HepG2 (cell line): ENCODE measurements around the gene PRSS53.

Experiments
- E2F1 ChIP-seq: sonication (generic); formaldehyde crosslinking; IDR thresholded peaks from 2 replicates; pipeline ENCODE4 v1.5.0; 2020; ENCODE audit warnings: missing genetic modification reagents
- HDAC1 ChIP-seq: sonication (generic); formaldehyde crosslinking; IDR thresholded peaks from 2 replicates; pipeline ENCODE4 v1.5.1; 2020; ENCODE audit warnings: mild to moderate bottlenecking, missing genetic modification reagents
- HOXA9 ChIP-seq: sonication (generic); formaldehyde crosslinking; IDR thresholded peaks from 2 replicates; pipeline ENCODE4 v1.8.1; 2022; ENCODE audit warnings: missing genetic modification reagents, mild to moderate bottlenecking, moderate library complexity, borderline replicate concordance
- RARA ChIP-seq: IDR thresholded peaks from 2 replicates; pipeline ENCODE4 v1.6.1; 2016; ENCODE audit warnings: missing genetic modification reagents, missing compliant biosample characterization
- ZBTB7A ChIP-seq: sonication (generic); formaldehyde crosslinking; IDR thresholded peaks from 2 replicates; pipeline ENCODE4 v1.8.0; 2022; ENCODE audit warnings: mild to moderate bottlenecking, missing genetic modification reagents
- ZKSCAN8 ChIP-seq: IDR thresholded peaks from 2 replicates; pipeline ENCODE4 v1.6.1; 2016; ENCODE audit warnings: borderline replicate concordance, missing genetic modification reagents, missing compliant biosample characterization
- ZNF281 ChIP-seq: sonication (generic); formaldehyde crosslinking; IDR thresholded peaks from 2 replicates; pipeline ENCODE4 v1.4.0; 2020; ENCODE audit warnings: missing genetic modification reagents, borderline replicate concordance
- ZNF292 ChIP-seq: sonication (generic); formaldehyde crosslinking; IDR thresholded peaks from 2 replicates; pipeline ENCODE4 v1.8.1; 2022; ENCODE audit warnings: mild to moderate bottlenecking, low read depth, missing genetic modification reagents, borderline replicate concordance
- ZNF605 ChIP-seq: sonication (generic); formaldehyde crosslinking; IDR thresholded peaks from 2 replicates; pipeline ENCODE4 v1.8.0; 2022; ENCODE audit warnings: mild to moderate bottlenecking, missing genetic modification reagents
- TF ChIP-seq, protein P1 (sequence below), 2 experiments: IDR thresholded peaks; 2 replicates each; pipeline ENCODE4 v1.6.1; 2011 to 2012; ENCODE audit warnings: low read length in 2 of 2, borderline replicate concordance in 1 of 2, low read depth in 1 of 2, mild to moderate bottlenecking in 1 of 2, moderate library complexity in 1 of 2
- TF ChIP-seq, protein P2 (sequence below): sonication (generic); formaldehyde crosslinking; IDR thresholded peaks from 2 replicates; pipeline ENCODE4 v1.5.0; 2020; ENCODE audit warnings: mild to moderate bottlenecking, missing genetic modification reagents, moderate library complexity

GRCh38 chr16:31133046-31133501, 44.3 kb upstream of the PRSS53 start:
- TF ChIP-seq HDAC1 (CRISPR knock-in tag) (no peak), RARA (CRISPR knock-in tag) (no peak), ZNF605 (no peak), ZNF292 (CRISPR knock-in tag) (no peak), ZNF281 (CRISPR knock-in tag) (no peak), E2F1 (CRISPR knock-in tag) (no peak), ZBTB7A (CRISPR knock-in tag) (no peak), ZKSCAN8 (CRISPR knock-in tag) (no peak), HOXA9 (CRISPR knock-in tag) (no peak)
- TF ChIP-seq, protein P1, sequence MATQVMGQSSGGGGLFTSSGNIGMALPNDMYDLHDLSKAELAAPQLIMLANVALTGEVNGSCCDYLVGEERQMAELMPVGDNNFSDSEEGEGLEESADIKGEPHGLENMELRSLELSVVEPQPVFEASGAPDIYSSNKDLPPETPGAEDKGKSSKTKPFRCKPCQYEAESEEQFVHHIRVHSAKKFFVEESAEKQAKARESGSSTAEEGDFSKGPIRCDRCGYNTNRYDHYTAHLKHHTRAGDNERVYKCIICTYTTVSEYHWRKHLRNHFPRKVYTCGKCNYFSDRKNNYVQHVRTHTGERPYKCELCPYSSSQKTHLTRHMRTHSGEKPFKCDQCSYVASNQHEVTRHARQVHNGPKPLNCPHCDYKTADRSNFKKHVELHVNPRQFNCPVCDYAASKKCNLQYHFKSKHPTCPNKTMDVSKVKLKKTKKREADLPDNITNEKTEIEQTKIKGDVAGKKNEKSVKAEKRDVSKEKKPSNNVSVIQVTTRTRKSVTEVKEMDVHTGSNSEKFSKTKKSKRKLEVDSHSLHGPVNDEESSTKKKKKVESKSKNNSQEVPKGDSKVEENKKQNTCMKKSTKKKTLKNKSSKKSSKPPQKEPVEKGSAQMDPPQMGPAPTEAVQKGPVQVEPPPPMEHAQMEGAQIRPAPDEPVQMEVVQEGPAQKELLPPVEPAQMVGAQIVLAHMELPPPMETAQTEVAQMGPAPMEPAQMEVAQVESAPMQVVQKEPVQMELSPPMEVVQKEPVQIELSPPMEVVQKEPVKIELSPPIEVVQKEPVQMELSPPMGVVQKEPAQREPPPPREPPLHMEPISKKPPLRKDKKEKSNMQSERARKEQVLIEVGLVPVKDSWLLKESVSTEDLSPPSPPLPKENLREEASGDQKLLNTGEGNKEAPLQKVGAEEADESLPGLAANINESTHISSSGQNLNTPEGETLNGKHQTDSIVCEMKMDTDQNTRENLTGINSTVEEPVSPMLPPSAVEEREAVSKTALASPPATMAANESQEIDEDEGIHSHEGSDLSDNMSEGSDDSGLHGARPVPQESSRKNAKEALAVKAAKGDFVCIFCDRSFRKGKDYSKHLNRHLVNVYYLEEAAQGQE (IDR thresholded peaks at IDR 0.05; ENCODE audit: borderline replicate concordance in 1 of 2, low read depth in 1 of 2, low read length in 2 of 2): no peak
- TF ChIP-seq, protein P2, sequence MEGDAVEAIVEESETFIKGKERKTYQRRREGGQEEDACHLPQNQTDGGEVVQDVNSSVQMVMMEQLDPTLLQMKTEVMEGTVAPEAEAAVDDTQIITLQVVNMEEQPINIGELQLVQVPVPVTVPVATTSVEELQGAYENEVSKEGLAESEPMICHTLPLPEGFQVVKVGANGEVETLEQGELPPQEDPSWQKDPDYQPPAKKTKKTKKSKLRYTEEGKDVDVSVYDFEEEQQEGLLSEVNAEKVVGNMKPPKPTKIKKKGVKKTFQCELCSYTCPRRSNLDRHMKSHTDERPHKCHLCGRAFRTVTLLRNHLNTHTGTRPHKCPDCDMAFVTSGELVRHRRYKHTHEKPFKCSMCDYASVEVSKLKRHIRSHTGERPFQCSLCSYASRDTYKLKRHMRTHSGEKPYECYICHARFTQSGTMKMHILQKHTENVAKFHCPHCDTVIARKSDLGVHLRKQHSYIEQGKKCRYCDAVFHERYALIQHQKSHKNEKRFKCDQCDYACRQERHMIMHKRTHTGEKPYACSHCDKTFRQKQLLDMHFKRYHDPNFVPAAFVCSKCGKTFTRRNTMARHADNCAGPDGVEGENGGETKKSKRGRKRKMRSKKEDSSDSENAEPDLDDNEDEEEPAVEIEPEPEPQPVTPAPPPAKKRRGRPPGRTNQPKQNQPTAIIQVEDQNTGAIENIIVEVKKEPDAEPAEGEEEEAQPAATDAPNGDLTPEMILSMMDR (CRISPR knock-in tag): no peak
